Adrenal gland (tissue), 12 donors: Measurements from ENCODE around the gene ANGEL1. TPM values are rescaled to one million over a fixed set of nuclear protein-coding genes. Genes with fewer than 3 reads are reported as not detected.

Experiments used
- DNase-seq, 7 donors: peaks; one replicate each; pipeline ENCODE4 v3.0.0-alpha.2; 2019 to 2020
- H3K27ac ChIP-seq, 5 donors: fragments of 200-600 bp; sonication (generic) in 4 of 5; 1 replicate in 3 of 5; 2 replicates in 2 of 5; pipeline versions ENCODE4 v1.5.1 to v1.8.0; 2016 to 2020; ENCODE audit warnings: mild to moderate bottlenecking in 1 of 5
- H3K27me3 ChIP-seq: fragments of 200-600 bp; 2 replicates; pipeline ENCODE4 v1.8.0; 2021
- H3K36me3 ChIP-seq, 2 donors: fragments of 200-600 bp; replicated peaks in 1 of 2; 1 replicate in 1 of 2; 2 replicates in 1 of 2; pipeline versions ENCODE4 v1.5.1 to v1.8.0; 2018 to 2022
- H3K4me1 ChIP-seq, 2 donors: fragments of 200-600 bp; replicated peaks in 1 of 2; 1 replicate in 1 of 2; 2 replicates in 1 of 2; pipeline versions ENCODE4 v1.5.1 to v1.8.0; 2018 to 2021
- H3K4me3 ChIP-seq, 4 donors: fragments of 200-600 bp; sonication (generic) in 3 of 4; one replicate each; pipeline ENCODE4 v1.5.1; 2016 to 2018
- H3K9me3 ChIP-seq, 3 donors: fragments of 200-600 bp; sonication (generic) in 1 of 3; replicated peaks in 1 of 3; 1 replicate in 2 of 3; 2 replicates in 1 of 3; pipeline versions ENCODE4 v1.5.1 to v1.8.0; 2016 to 2021
- POLR2A ChIP-seq, 2 donors: fragments of 450-650 bp; IDR thresholded peaks; one replicate each; pipeline ENCODE4 v1.6.1; 2017; ENCODE audit warnings: antibody characterized with exemption in 2 of 2, mild to moderate bottlenecking in 2 of 2, moderate library complexity in 1 of 2
- WGBS, 4 donors: extraction: QIAGEN DNeasy Blood & Tissue Kit in 2 of 4; methylation state at CpG; one replicate each; pipeline versions ENCODE4 v1.1.5 to v1.1.7; 2013 to 2017; 5-methylcytosine and 5-hydroxymethylcytosine counted together
- intact Hi-C, 2 donors: fragments of 100-400 bp; cut with DNase I; formaldehyde crosslinking; loops; one replicate each; pipeline versions ENCODE4 v1.14.1 to v1.15.0; 2022 to 2023
- polyA plus RNA-seq, 3 donors: library from polyadenylated mRNA; stranded (reverse); fragments of 200-250 nt in 2 of 3; fragments of 350-450 nt in 1 of 3; fragmentation: Illumina TruSeq in 1 of 3; extraction: RNeasy Lipid Tissue Mini Kit (QIAGEN cat#74804) in 1 of 3; gene quantifications; one replicate each; pipeline ENCODE4 v1.2.3, GENCODE V29; 2013 to 2014
- total RNA-seq, 9 donors: library from RNA; depleted of rRNA in 4 of 9; stranded (reverse); fragments of >200 nt in 4 of 9; fragments of 120-200 nt in 1 of 9; fragmentation: NEBNext Ultra II Directional in 1 of 9; extraction: Animal tissue kit (Norgen Biotek cat#: 25700) in 1 of 9; gene quantifications; one replicate each; pipeline versions ENCODE4 v1.1.0 to v1.2.4, GENCODE V29; 2013 to 2023
- TF ChIP-seq, protein P1 (sequence below), 6 experiments: fragments of 450-650 bp in 4 of 6; fragments of 200-600 bp in 2 of 6; sonication (generic) in 1 of 6; IDR thresholded peaks; 1 replicate in 5 of 6; 2 replicates in 1 of 6; pipeline versions ENCODE4 v1.5.1 to v1.8.0; 2016 to 2021; ENCODE audit warnings: antibody characterized with exemption in 6 of 6, mild to moderate bottlenecking in 2 of 6, moderate library complexity in 1 of 6
- donor health status: healthy with polysubstance abuse.
- donor health status: Bipolar disorder and iron deficiency.
- donor health status: DM: yes; HTN: yes; CAD: no.
- donor health status: DM: no; HTN: no; CAD: no.
- donor health status: DM: no; HTN: no; CAD: no.
- donor health status: DM: yes; HTN: yes; CAD: no.

Gene ANGEL1
- total and polyA plus RNA-seq, 12 donors = 11.8 to 38.2 (median 25.0) TPM

DNA sequence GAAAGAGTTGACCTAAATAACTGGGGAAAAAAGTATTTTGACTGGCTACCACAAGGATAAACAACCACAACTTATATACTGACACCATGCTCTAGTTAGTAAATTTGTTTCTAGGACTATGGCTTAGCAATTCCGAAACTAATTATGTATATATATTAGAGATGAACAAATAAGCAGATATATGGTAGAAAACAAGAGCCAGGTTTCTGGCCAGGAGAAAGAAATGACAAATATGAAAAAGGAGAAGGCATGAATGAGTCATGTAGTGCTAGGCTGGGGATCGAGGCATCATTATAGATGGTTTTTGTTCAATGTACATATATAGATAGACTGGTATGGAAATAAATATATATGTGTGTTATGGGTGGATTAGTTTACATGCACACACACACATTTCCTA is 8.0 kb upstream of the ANGEL1 start:
- no peaks in the 10 kb centered on the region for H3K9me3 ChIP-seq
- WGBS, 4 donors = 74 to 84% (median 78%) methylated on average over 2 of the region's 2 CpGs
- intact Hi-C loops = no loop called here
- no peaks in the 10 kb centered on the region for H3K36me3 ChIP-seq
- H3K27ac ChIP-seq = no peak overlapping the region
- H3K4me1 ChIP-seq = no peaks in the 10 kb centered on the region
- DNase-seq = no peak
- H3K4me3 ChIP-seq = no peak overlapping the region
- no peak for TF ChIP-seq POLR2A (IDR thresholded peaks at IDR 0.05)
- TF ChIP-seq, protein P1, sequence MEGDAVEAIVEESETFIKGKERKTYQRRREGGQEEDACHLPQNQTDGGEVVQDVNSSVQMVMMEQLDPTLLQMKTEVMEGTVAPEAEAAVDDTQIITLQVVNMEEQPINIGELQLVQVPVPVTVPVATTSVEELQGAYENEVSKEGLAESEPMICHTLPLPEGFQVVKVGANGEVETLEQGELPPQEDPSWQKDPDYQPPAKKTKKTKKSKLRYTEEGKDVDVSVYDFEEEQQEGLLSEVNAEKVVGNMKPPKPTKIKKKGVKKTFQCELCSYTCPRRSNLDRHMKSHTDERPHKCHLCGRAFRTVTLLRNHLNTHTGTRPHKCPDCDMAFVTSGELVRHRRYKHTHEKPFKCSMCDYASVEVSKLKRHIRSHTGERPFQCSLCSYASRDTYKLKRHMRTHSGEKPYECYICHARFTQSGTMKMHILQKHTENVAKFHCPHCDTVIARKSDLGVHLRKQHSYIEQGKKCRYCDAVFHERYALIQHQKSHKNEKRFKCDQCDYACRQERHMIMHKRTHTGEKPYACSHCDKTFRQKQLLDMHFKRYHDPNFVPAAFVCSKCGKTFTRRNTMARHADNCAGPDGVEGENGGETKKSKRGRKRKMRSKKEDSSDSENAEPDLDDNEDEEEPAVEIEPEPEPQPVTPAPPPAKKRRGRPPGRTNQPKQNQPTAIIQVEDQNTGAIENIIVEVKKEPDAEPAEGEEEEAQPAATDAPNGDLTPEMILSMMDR (IDR thresholded peaks at IDR 0.05) = no peak
- H3K27me3 ChIP-seq = no peaks in the 10 kb centered on the region

DNA sequence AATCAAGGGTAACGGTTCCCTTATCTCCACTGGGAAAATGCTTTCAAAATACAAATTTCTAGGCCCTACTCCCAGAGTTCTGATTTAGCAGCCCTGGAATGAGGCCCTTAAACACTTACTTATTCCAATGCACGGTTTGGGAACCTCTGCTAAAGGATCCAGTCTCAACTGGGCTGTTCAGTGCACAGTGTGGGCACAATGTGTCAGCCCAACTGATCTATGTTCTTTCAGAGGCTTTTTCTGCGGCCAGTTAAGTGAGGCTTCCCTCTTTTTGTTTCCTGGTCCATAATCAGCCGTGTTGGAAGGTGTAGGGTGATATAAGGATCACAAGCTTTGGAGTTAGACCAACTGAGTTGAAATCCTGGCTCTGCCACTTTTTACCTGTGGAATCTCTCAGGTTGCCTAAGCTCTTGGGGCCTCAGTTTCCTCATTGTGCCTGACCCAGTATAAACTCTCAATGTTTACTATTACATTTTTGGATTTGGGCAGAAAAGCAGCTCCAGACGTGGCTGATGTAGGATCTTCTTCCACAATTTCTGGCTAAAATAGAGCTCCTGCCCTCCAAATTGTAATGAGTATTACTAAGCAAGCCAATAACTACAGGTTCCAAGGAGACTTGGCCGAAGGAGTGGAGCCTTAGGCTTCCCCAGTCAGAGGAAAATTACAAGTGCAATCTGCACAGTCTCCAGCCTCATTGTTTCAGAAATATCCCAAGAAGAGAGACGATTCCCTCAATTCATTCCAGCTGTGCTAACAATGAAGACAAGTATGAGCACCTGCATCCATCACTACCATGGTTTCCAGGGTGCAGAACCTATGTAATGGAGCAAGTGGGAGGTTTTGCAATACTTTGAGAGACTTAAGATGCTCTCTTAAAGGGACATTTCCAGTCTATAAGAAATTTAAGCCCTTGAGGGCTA is 2.3 kb upstream of the ANGEL1 start:
- H3K4me1 ChIP-seq = peaks cover 6 to 22% of the 10 kb centered on the region in 2 donors
- 62 to 77% (median 64%) methylated on average over 7 of the region's 7 CpGs for WGBS, 4 donors
- no peak for DNase-seq
- no peak overlapping the region for H3K4me3 ChIP-seq
- H3K27ac ChIP-seq = no peak overlapping the region
- TF ChIP-seq POLR2A (IDR thresholded peaks at IDR 0.05) = no peak
- TF ChIP-seq, protein P1 (IDR thresholded peaks at IDR 0.05) = no peak
- no peaks in the 10 kb centered on the region for H3K9me3 ChIP-seq
- no peaks in the 10 kb centered on the region for H3K36me3 ChIP-seq
- intact Hi-C loops = no loop called here
- no peaks in the 10 kb centered on the region for H3K27me3 ChIP-seq

DNA sequence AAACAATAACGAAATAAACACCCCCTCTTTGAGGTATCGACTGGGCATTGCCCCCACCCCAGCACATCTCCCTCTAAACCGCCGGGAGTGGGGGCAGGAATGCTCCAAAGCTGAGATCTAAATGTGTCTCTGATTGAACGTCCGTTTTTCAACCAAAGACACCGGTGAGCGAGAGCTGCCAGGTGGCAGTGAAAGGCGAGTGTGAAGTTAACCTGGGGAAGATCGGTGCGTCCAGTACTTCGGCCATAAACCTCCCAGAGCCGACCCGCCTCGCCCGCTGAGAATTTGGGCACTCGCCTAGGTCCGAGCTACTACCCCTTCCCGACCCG is 625 bp downstream of the ANGEL1 start:
- DNase-seq = no peak
- peaks cover 0 to 21% of the 10 kb centered on the region in 2 donors for H3K36me3 ChIP-seq
- TF ChIP-seq, protein P1 (IDR thresholded peaks at IDR 0.05) = no peak
- no peak for TF ChIP-seq POLR2A (IDR thresholded peaks at IDR 0.05)
- peak overlapping the region; percentile 16 to 89 (median 51) for H3K4me3 ChIP-seq
- no peaks in the 10 kb centered on the region for H3K27me3 ChIP-seq
- 0 to 1% (median 0%) methylated on average over 9 to 20 of the region's 20 CpGs for WGBS, 4 donors
- peak overlapping the region in 3 of 5 donors; percentile 88 to 91 (median 89) for H3K27ac ChIP-seq
- intact Hi-C loops = no loop called here
- no peaks in the 10 kb centered on the region for H3K9me3 ChIP-seq
- peaks cover 6 to 24% of the 10 kb centered on the region in 2 donors for H3K4me1 ChIP-seq

DNA sequence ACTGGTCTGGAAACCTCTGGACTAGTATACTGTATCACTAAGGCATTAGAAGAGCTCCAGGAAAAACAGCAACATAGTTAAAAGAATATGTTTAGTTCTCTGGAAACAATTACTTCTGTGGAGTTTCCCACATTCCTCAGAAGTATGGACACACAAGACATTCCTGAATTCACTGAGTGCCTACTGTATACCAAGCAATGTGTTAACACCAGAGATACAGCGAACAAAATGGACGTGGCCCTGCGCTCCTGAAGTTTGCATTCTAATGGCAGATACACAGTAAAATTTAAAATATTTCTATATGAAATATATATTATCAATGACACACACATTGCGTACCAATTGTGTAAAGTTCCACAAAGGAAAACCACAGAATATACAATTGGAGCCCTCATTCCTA is 1.1 kb downstream of the ANGEL1 start:
- H3K4me1 ChIP-seq = peaks cover 6 to 24% of the 10 kb centered on the region in 2 donors
- peaks cover 0 to 26% of the 10 kb centered on the region in 2 donors for H3K36me3 ChIP-seq
- no peaks in the 10 kb centered on the region for H3K9me3 ChIP-seq
- TF ChIP-seq, protein P1 (IDR thresholded peaks at IDR 0.05) = no peak
- TF ChIP-seq POLR2A (IDR thresholded peaks at IDR 0.05) = no peak
- no peaks in the 10 kb centered on the region for H3K27me3 ChIP-seq
- 45 to 70% (median 52%) methylated on average over 4 of the region's 4 CpGs for WGBS, 4 donors
- no peak for DNase-seq
- H3K27ac ChIP-seq = peak overlapping the region in 2 of 5 donors; percentile 88 to 91
- H3K4me3 ChIP-seq = peak overlapping the region in 2 of 4 donors; percentile 71 to 89
- intact Hi-C loops = no loop called here
